Right kidney (tissue), 1 donor: ENCODE measurements around the gene PRKG1.
"Not testable (repeated sequence)": the region's sequence is repeated elsewhere in the genome, so short reads cannot be mapped to it uniquely, and the experiment has no call there.

Experiments used
- DNase-seq: peaks from one replicate; pipeline ENCODE4 v3.0.0-alpha.2; 2016

Gene PRKG1

DNA sequence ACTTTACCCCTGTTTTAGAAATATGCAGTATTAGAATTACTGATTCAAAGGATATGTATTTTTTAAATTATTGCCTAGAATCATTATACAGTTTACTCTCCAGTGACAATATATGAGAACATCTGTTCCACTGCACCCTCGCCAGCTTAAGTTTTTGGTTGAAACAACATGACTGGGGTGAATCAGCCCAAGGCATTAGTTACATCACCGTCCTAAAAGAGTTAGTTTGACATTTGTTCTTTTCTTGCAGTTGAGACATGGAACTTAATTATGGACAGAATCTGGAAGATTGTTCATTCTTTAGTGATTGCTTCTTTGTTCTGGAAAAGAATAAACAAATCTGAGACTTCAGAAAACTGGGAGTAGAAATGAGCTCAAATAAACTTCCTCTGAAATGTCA is 1072.5 kb downstream of the PRKG1 start:
- DNase-seq: no peak

DNA sequence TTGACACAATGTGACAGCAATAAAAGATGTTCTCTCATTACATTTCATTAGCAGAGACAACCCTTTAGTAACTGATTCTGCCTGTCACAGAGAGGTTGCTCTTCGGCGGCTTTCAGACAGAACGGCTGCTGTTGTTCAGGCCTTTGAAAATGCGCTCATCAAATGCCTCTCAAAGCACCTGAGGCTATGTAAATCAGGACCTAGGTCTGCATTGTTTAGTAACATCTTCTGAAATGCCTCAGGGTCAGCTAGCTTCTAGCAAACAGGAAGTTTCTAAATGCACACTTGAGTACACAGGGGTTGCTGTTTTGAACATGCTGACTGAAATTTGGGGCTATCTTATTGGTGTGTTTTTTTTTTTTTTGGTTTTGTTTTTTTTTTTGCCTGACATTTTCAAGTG is 1096.5 kb downstream of the PRKG1 start:
- no peak for DNase-seq

DNA sequence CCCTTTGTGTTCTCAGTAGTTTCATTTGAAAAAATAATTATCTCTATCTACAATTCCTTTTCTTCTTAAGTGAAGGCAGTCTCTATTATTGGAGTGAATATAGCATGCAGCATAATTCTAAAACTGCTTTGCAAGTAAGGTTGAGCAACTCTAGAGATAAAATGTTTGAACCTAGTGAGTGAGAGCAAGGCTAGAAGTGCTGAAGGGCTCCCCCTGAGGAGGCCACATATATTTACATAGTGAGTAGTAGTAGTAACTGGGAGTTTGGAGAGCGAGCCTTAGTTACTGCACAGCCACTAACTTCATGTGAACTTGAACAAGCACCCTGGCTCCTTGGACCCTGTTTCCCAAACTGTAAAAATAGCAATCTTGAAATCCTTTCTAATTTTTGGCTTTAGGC is 1098.3 kb downstream of the PRKG1 start:
- no peak for DNase-seq

DNA sequence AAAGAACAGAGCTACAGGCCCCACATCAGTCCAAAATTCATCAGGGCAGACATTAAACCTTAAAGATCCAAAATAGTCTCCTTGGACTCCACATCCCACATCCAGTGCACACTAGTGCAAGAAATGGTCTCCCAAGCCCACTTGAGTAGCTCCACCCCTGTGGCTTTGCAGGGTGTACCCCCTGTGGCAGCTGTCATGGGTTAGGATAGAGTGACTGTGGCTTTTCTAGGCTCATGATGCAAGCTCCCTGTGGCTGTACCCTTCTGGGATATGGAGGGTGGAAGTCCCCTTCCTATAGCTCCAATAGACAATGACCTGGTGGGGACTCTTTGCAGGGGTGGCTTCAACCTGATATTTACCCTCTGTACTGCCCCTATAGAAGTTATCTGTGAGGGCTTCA is 1111.0 kb downstream of the PRKG1 start:
- DNase-seq: no peak

DNA sequence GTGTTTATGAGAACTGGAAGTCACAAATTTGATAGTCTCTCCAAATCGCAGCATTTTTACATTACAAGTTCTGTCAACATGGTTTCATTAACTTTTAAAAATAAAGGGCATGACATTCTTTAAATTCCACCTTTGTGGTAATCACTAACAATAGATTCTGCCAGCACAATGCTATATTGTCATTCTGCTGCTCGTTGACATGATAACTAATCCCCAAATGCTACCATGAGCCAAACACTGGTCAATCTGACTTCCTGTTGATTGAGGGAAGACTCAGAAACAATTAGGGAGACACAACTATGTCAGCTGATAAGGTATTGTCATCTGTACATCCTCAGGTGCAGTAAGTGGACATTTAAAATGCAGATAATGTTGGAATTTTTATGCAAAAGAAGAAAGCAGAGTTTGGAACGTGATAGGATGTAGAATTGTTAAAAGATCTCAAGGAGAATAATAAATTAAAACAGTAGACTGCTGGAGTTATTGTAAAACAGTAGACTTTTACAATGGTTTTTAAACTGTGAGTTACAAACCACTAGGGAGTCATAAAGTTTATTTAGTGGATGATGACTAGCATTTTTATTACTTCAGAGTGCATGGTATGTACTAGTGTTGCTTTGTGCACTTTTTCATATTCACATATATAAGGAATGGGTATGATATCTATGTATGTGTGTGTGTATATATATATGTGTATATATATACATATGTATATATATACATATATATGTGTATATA is 1113.4 kb downstream of the PRKG1 start:
- no peak for DNase-seq

DNA sequence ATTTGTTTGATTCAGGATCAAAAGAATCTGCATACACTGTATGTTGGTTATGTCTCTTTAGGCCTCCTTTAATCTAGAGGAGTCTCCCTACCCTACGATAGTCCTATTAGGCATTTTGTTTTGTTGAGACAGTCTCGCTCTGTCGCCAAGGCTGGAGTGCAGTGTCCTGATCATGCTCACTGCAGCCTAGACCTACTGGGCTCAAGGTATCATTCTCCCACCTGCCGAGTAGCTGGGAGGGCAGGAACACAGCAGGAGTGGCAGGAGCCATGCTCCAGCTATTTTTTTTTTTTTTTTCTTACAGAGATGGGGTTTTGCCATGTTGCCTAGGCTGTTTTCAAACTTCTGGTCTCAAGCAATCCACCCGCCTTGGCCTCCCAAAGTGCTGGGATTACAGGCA is 1116.8 kb downstream of the PRKG1 start:
- DNase-seq: no peak

DNA sequence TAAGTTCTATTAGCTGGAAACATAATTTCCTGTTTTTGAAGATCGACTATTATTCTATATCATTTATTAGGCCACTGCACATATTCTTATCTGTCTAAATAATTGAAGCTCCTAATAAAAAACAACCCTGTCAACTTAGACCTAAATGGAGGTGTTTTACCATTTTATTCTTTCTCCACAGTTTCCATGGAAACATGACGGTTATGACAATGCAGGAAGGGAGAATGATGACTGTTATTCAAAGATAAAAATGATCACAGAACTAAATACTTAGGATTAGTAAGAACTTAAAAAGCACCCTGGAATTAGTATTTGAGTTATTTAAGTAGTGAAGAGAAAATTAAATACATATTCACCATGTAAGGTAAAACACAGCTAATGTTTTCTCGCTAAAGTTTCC is 1119.9 kb downstream of the PRKG1 start:
- no peak for DNase-seq

DNA sequence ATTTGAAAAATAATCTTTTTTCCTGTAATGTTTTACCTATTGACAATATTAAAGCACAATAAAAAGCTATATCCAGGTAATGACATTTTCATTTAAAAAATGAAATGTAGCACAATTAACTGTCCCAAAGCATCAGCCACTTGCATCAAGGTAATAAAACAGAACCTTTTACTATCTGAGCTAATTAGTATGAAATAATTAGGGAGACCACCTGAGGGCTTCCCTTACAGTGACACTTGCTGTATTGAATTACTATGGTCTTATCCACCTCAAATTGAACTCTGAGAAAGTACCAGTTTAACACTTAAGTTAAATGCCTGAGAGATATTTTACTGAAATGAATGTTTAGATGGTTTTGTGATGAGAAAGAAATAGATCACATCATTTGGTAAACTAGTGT is 1120.4 kb downstream of the PRKG1 start:
- no peak for DNase-seq

DNA sequence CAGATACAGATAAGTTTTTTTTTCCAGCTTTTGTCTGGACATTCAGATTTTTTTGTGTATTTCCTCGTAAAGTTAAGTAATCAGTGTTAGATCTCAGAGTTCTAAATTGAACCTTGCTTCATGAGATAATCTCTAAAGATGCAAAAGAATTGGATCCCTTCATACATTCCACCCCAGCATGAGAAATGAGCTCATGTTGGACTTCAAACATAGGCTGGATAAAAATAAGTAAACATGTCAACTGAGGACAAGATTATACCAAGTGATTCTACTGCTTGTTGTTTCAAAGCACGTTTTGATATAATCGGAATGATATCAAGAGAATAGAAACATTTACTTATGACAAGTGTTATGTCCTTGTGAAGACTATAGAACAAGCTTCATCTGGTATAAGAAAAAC is 1122.8 kb downstream of the PRKG1 start:
- DNase-seq: no peak

DNA sequence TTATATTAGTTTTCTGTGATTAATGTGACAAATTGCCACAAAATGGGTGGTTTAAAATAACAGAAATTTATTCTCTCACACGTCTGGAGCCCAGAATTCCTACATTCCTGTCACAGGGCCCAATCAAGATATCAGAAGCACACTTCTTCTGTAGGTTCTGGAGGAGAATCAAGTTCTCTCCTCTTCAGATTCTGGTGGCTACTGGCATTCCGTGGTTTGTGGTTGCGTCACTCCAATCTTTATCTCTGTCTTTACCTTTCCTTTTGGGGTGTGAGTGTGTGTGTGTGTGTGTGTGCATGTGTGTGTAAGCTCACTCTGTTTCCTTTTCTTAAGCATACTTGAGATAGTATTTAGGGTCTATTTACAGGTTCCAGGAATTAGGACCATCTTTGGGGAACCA is 1124.3 kb downstream of the PRKG1 start:
- DNase-seq: no peak

DNA sequence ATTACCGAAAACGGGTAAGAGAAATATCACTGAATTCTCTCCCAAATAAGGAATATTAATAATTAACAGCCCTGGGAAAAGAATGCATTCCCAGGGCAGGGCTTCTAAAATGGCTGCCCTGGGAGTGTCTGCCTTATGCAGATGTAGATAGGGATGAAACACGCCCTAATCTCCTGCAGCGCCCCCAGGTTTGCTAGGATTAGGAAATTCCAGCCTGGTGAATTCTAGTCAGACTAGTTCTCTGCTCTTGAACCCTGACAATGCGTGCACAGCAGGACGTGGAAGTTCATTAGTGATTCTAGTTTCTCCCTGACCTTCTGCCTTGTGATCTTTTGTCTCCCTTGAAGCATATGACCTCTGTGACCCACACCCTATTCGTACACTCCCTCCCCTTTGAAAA is 1130.6 kb downstream of the PRKG1 start:
- DNase-seq: not testable (repeated sequence)

DNA sequence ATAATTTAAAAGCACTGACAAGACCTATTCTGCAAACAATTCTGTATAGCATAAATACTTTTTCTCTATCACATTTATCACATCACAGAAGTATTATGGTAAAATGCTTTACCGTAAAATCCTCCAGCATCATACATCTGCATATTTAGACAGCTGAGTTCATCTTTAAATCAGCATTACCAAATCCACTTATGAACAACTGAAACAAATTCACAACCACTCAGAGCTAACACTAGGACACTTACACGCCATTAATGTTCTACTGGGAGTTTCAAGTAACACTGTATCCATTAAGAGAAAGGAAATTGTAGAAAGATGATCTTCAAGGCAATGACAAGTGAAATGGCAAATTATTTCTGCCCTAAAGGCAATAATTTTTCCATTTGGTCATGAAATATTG is 1134.1 kb downstream of the PRKG1 start:
- no peak for DNase-seq

DNA sequence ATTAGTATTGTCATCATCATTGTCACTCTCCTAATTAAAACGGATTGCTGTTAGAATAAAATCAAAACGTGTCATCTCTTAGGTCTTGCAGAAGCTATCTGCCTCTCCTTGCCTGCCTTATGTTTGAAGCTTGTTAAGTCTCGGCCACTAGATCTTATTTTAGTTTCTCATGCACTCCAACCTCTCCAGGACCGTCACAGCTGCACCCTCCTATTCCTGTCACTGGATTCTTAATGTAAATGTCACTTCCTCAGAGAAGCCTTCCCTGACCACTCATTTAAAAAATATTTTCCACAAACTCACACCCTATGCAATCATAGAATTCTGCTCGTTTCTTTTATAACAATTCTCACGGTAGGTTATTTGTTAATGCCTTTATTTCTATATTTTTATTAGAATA is 1135.9 kb downstream of the PRKG1 start:
- DNase-seq: no peak

DNA sequence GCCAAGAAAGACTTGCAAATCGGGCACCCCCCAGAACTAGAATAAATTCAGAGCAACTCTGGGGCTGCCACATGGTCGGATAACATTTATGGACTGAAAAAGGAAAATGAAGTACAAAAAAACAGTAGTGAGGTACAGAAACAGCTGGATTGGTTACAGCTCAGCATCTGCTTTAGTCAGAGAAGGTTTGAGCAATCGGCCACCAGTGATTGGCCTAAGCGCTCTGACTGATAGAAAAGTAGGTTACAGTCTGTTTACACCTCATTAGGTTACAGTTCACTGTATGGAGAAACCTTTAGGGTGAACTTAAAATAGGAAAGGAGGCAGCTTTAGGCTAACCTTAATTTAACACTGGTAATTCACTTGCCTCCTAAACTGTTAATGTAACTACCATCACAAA is 1137.8 kb downstream of the PRKG1 start:
- DNase-seq: no peak

DNA sequence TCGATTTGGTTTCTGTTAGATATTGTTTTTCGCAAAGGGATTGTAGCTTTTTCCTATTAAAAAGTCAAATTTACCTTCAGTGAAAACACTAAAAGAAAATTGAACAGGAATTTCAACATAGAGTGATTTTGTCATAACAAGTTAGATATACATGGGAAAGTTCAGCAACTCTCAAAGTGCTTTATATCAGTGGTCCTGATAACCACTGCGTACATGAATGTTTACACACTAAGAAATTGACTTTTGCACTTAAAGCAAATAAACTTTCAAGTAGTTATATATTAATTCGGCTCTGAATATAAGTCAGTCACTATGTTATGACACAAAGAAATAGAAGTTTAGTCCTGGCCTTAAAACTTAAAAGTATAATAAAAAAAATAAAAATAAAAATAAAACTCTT is 1138.5 kb downstream of the PRKG1 start:
- DNase-seq: no peak

DNA sequence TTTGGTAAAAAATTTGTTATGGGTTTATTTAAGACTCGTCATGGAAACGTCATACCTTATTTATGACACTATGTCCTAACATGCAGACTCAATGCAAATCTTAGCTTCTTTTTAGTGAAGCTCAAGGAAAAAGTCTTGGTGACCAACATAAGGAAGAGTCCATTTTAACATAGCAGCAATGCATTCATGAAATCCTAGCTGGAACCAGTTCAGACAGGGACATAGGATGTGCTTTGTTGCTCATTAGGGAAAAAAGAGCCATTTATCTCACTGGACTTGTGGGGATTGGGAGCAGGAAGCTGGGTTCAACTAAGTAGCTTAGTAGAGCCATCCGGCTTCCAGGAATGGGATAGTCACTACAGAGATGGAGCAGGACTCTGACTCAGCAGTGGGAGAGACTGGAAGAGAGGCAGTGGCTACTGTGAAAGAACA is 1139.0 kb downstream of the PRKG1 start:
- no peak for DNase-seq

DNA sequence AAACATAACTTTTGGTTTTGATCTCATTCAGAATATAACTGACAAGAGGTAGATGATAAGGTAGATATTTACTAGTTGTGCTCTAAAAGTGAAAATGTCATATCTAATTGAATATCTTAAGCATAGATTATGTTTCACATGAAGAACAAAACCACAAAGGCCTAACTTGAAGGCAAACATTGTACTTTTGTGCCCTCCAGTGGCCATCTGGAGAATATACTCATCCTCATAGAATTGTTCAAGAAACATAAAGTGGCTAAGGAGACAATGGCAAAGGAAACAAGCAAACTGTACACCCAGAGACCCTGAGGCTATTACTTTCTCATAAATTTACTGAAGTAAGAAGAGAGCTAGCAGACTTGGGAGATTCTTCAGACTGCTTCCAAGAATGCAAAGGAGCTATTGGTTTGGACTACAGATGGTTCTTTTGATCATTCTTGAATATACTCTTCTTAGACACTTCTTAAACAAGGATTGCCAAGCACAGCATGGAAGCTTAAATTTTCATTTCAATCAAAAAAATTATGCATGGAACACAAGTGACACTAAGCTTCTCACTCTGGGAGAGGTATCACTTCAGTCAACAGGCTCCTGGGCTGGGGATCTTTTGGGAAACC is 1141.6 kb downstream of the PRKG1 start:
- DNase-seq: peak; percentile 43

DNA sequence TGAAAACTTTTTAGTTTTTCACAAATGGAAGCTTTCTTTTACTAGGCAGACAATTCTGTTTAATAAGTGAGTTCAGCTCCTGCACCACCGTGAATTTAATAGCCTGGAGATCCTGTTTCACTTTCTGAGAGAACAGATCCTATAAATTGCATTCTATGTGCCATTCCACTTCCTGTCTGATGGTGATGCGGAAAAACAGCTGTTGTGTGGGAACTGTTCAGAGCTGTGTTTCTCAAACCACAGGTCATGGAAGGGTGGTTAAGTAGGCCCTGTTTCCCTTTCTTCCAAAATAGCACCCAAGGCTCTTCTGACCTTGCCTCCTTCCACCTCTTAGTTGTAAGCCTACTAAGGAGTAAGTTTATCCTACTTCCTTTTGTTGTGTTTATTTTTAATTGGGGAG is 1142.6 kb downstream of the PRKG1 start:
- peak; percentile 38 for DNase-seq

DNA sequence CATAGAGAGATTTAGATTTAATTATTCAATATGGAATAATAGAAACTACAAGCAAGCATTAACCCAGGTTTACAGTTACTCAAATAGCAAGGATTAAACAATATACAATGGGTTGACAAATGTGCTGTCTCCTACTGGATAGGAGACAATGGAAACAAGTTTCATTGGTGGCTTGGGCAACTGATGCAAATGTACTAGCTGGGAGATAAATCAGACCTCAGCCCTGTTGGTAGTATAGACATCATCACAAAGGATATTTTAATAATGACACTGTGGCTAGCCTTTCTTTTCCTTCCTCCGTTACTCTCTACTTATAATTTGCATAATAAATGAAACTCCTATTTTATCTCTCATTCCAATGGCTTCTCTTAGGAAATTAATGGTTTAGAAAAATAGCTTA is 1143.2 kb downstream of the PRKG1 start:
- no peak for DNase-seq

DNA sequence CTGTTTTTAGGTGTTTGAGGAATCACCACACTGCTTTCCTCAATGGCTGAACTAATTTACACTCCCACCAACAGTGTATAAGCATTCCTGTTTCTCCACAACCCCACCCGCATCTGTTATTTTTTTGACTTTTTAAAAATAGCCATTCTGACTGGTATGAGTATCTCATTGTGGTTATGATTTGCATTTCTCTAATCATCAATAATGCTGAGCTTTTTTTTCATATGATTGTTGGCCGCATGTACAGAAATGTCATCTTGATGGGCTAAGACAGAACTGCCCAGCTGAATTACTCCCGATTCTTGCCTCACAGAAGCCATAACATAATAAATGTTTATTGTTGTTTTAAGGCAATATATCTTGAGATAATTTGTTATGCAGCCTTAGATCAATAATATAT is 1146.7 kb downstream of the PRKG1 start:
- DNase-seq: no peak

DNA sequence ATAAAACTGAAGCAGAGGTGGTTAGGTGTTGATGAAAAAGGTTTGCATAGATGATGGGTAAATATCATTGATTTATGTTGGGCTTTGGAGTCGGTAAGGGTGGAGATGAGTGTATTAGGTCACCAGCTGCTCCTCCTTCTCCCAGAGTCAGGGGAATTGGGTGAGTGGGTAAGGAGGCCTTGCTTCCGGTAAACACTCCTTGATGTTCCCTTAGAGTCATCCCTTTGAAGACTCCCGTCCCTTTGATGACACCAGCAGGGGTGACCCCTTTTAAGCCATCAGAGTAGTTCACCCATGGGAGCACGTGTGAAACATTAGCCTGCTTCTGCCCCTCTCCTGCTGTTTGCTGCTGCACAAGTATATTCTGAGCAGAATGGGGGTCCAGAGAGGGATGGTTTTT is 1147.6 kb downstream of the PRKG1 start:
- no peak for DNase-seq

DNA sequence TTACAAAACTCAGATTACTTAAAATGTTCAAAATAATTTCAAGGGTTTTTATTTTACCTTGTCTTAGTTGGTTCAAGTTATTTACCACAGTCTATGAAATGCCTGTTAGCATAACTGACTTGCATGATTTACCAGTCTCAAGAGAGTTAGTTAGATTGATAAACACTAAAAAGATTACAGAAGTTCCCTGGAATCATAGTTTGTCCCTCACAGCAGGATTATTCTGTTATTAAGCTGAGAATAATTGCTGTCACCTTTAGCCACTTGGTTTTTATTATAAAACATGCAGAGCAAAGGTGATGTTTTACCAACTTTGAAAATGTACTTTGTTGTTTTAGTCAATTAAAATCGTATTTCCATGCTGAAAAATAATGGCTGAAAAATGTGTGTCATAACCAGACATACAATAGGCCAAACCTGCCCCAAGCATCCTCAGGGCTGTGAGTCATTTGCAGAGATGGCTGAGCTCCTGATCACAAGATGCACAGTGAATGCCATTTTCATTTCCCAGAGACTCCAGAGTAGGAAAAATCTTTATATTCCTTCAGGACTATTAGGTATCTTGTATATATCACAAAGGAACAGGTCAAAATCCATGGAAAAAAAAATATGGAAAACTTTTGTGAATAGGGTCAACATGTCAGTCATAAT is 1152.0 kb downstream of the PRKG1 start:
- no peak for DNase-seq

DNA sequence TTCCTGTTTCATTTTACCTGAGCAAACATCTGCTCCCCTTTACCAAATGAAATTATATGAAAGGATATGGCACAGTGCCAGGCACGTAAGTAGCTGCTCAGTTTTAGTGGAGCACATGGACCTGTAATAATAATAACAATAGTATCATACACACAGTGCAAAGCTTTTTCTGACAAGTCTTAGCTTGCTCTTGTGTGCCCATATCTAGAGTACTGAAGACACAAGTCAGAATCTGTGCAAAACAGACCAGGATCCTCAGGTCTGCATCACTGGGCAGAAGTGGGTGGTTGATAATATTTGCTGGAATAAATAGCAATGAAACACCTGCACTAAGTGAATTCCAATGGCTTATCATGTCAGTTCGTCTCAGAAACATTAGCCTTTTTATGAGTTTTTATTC is 1154.3 kb downstream of the PRKG1 start:
- DNase-seq: no peak
